Neural cell (in vitro differentiated cells): ENCODE measurements around the gene TMLHE.
"Not testable (repeated sequence)": the region's sequence is repeated elsewhere in the genome, so short reads cannot be mapped to it uniquely, and the experiment has no call there.

Experiments used
- CTCF ChIP-seq: fragments of 450-650 bp; IDR thresholded peaks from 2 replicates; pipeline ENCODE4 v1.5.1; 2014; ENCODE audit warnings: antibody characterized with exemption, mild to moderate bottlenecking, moderate library complexity; ENCODE audit not compliant: poor library complexity, severe bottlenecking
- EP300 ChIP-seq: fragments of 450-650 bp; conservative IDR thresholded peaks from 2 replicates; pipeline ENCODE4 v1.6.1; 2014; ENCODE audit warnings: antibody characterized with exemption, mild to moderate bottlenecking, moderate library complexity; ENCODE audit not compliant: poor library complexity, severe bottlenecking
- EZH2 ChIP-seq: fragments of 200-600, 300-800 bp; shearing (Covaris generic), sonication (generic); IDR thresholded peaks from 2 replicates; pipeline ENCODE4 v1.6.1; 2014; ENCODE audit warnings: antibody characterized with exemption, low read length, borderline replicate concordance, mild to moderate bottlenecking; ENCODE audit not compliant: insufficient read depth, poor library complexity, severe bottlenecking
- POLR2AphosphoS5 ChIP-seq: IDR thresholded peaks from 2 replicates; pipeline ENCODE4 v1.6.1; 2012
- RAD21 ChIP-seq: fragments of 450-650 bp; conservative IDR thresholded peaks from 2 replicates; pipeline ENCODE4 v1.6.1; 2014; ENCODE audit warnings: antibody characterized with exemption, mild to moderate bottlenecking, moderate library complexity
- REST ChIP-seq: IDR thresholded peaks from 2 replicates; pipeline ENCODE4 v1.6.1; 2012; ENCODE audit warnings: borderline replicate concordance
- TAF1 ChIP-seq: IDR thresholded peaks from 2 replicates; pipeline ENCODE4 v1.6.1; 2012; ENCODE audit warnings: low read depth

DNA sequence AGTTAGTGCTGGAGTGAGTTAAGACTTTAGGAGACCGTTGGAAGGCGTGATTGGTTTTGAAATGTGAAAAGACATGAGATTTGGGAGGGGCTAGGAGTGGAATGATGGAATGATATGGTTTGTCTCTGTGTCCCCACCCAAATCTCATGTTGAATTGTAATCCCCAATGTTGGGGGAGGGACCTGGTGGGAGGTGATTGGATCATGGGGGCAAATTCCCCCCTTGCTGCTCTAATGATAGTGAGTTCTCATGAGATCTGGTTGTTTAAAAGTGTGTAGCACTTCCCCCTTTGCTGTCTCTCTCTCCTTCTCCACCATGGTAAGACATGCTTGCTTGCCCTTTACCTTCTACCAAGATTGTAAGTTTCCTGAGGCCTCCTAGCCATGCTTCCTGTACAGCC lies 85.7 kb downstream of the TMLHE start:
- not testable (repeated sequence) for TF ChIP-seq CTCF, TAF1, RAD21, REST, POLR2AphosphoS5, EP300, EZH2
